ENCODE results near the gene C16orf82.

DNA sequence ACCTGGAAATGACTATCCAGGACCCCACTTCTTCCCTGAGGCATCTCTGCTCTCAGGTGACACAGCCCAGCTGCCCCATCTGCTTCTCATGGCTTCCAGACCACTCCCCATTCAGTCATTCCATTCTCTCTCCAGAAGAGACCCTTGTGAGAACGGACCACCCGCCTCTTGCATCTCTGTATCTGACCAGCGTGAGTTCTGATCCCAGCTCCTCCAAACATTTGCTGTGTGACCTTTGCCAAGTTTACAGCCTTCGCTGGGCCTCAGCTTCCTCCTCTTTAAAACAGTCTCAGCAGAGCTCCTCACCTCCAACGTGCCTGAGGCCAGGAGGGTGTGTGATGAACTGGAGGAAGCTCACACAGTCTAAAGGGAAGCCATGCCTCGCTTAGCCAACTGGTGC lies 39.6 kb downstream of the C16orf82 start:
- TF ChIP-seq POLR2A (IDR thresholded peaks at IDR 0.05; ENCODE audit: low read depth, low read length) (no peak), PAX5 (IDR thresholded peaks at IDR 0.05; ENCODE audit: insufficient read depth, low read length, severe bottlenecking) (no peak), POLR2AphosphoS5 (IDR thresholded peaks at IDR 0.05; ENCODE audit: low read depth, low read length) (no peak)

Measured in GM12891 (cell line).